K562 (cell line): Measurements from ENCODE around the gene TENM4. TPM values are rescaled to one million over a fixed set of nuclear protein-coding genes. Genes with fewer than 3 reads are reported as not detected.

ENCODE experiments used
- BCOR ChIP-seq: fragments of 450-650 bp; IDR thresholded peaks from 2 replicates; pipeline ENCODE4 v1.6.1; 2016
- CTBP1 ChIP-seq: fragments of 450-650 bp; IDR thresholded peaks from 2 replicates; pipeline ENCODE4 v1.6.1; 2016; ENCODE audit warnings: borderline replicate concordance
- DNMT1 ChIP-seq: fragments of 450-650 bp; IDR thresholded peaks from 2 replicates; pipeline ENCODE4 v1.6.1; 2016; ENCODE audit warnings: antibody characterized with exemption, mild to moderate bottlenecking
- EHMT2 ChIP-seq: fragments of 450-650 bp; IDR thresholded peaks from 2 replicates; pipeline ENCODE4 v1.6.1; 2018; ENCODE audit warnings: antibody characterized with exemption
- ELF4 ChIP-seq: fragments of 450-650 bp; formaldehyde crosslinking; IDR thresholded peaks from 2 replicates; pipeline ENCODE4 v1.4.0; 2022; ENCODE audit warnings: missing genetic modification characterization
- FOXP4 ChIP-seq: sonication (generic); formaldehyde crosslinking; IDR thresholded peaks from 2 replicates; pipeline ENCODE4 v1.8.0; 2022; ENCODE audit warnings: mild to moderate bottlenecking, missing genetic modification reagents, borderline replicate concordance
- NFE2 ChIP-seq: IDR thresholded peaks from 2 replicates; pipeline ENCODE4 v1.6.1; 2014; ENCODE audit warnings: antibody characterized with exemption, low read depth
- POLR2AphosphoS2 ChIP-seq: IDR thresholded peaks from 2 replicates; pipeline ENCODE4 v1.6.1; 2012; ENCODE audit warnings: low read length, improper control_type of control experiment
- SRSF9 ChIP-seq: fragments of 200-400 bp; formaldehyde crosslinking; IDR thresholded peaks from 2 replicates; pipeline ENCODE4 v1.6.1; 2017; ENCODE audit warnings: low read depth, low read length, borderline replicate concordance
- TSC22D4 ChIP-seq: fragments of 450-650 bp; IDR thresholded peaks from 2 replicates; pipeline ENCODE4 v1.6.1; 2016; ENCODE audit warnings: missing genetic modification characterization, missing biosample characterization, control low read depth
- XRCC4 ChIP-seq: IDR thresholded peaks from one replicate; pipeline ENCODE4 v1.6.1; 2011; ENCODE audit not compliant: insufficient read depth, insufficient read length; ENCODE audit errors: extremely low read depth
- ZBTB40 ChIP-seq, 2 experiments: fragments of 450-650 bp in 1 of 2; sonication (generic) in 1 of 2; formaldehyde crosslinking in 1 of 2; IDR thresholded peaks; 2 replicates each; pipeline versions ENCODE4 v1.7.1 to v1.9.0; 2016 to 2022; ENCODE audit warnings: inconsistent platforms in 1 of 2, mild to moderate bottlenecking in 1 of 2, missing genetic modification reagents in 1 of 2
- ZNF431 ChIP-seq: sonication (generic); formaldehyde crosslinking; IDR thresholded peaks from 2 replicates; pipeline ENCODE4 v1.8.0; 2022; ENCODE audit warnings: mild to moderate bottlenecking, missing genetic modification reagents
- ZNF512 ChIP-seq: IDR thresholded peaks from 2 replicates; pipeline ENCODE4 v1.6.1; 2016; ENCODE audit warnings: missing genetic modification characterization, missing compliant biosample characterization
- polyA plus RNA-seq, 8 experiments: library from polyadenylated mRNA; depleted of rRNA in 4 of 8; stranded (reverse) in 5 of 8; unstranded in 3 of 8; fragments of >200 nt; fragmentation: Nextera tagmentation in 2 of 8; fragmentation: Illumina TruSeq in 1 of 8; extraction: Ambion mirVana in 2 of 8; extraction: Trizol in 1 of 8; gene quantifications; 2 replicates each; pipeline versions ENCODE4 v1.2.1 to v1.2.3, GENCODE V29; 2011 to 2014; ENCODE audit warnings: inconsistent platforms in 1 of 8, missing spikeins in 1 of 8
- total RNA-seq, 7 experiments: library from RNA; depleted of rRNA in 6 of 7; stranded (reverse); fragments of >200 nt in 6 of 7; fragmentation: Illumina TruSeq in 2 of 7; extraction: Trizol in 2 of 7; gene quantifications; 2 replicates each; pipeline versions ENCODE4 v1.2.1 to v1.2.3, GENCODE V29; 2011 to 2021; ENCODE audit warnings: low replicate concordance in 1 of 7

TENM4 gene
- total and polyA plus RNA-seq, 9 of the 15 experiments (the other 6 are each of a cell fraction or from before 2014, with no cell fraction given), result 0.16 TPM; not detected in 8

GRCh38 chr11:79314906-79315689, 125.7 kb downstream of the TENM4 start (continued):
- no peak for TF ChIP-seq TSC22D4
- no peak for TF ChIP-seq FOXP4 (CRISPR knock-in tag)
- no peak for TF ChIP-seq ZNF431 (CRISPR knock-in tag)
- TF ChIP-seq ELF4 (CRISPR knock-in tag), result no peak
- no peak for TF ChIP-seq XRCC4
- no peak for TF ChIP-seq BCOR
- TF ChIP-seq EHMT2, result peak; percentile 85
- TF ChIP-seq DNMT1, result no peak
- TF ChIP-seq NFE2, result peak; percentile 66
- no peak for TF ChIP-seq SRSF9
- TF ChIP-seq ZNF512 (tag), result no peak
- TF ChIP-seq ZBTB40 (IDR thresholded peaks at IDR 0.05), result no peak
- no peak for TF ChIP-seq ZBTB40 (CRISPR knock-in tag; IDR thresholded peaks at IDR 0.05)
- TF ChIP-seq POLR2AphosphoS2, result no peak
- no peak for TF ChIP-seq CTBP1
